Measurements from ENCODE around the gene NOP58. TPM values are rescaled to one million over a fixed set of nuclear protein-coding genes. Genes with fewer than 3 reads are reported as not detected.
"Not testable (repeated sequence)": the region's sequence is repeated elsewhere in the genome, so short reads cannot be mapped to it uniquely, and the experiment has no call there.

Gene NOP58
- polyA plus RNA-seq, 3 donors from 2014 or later: 42.6 to 54.7 (median 46.6) TPM

DNA sequence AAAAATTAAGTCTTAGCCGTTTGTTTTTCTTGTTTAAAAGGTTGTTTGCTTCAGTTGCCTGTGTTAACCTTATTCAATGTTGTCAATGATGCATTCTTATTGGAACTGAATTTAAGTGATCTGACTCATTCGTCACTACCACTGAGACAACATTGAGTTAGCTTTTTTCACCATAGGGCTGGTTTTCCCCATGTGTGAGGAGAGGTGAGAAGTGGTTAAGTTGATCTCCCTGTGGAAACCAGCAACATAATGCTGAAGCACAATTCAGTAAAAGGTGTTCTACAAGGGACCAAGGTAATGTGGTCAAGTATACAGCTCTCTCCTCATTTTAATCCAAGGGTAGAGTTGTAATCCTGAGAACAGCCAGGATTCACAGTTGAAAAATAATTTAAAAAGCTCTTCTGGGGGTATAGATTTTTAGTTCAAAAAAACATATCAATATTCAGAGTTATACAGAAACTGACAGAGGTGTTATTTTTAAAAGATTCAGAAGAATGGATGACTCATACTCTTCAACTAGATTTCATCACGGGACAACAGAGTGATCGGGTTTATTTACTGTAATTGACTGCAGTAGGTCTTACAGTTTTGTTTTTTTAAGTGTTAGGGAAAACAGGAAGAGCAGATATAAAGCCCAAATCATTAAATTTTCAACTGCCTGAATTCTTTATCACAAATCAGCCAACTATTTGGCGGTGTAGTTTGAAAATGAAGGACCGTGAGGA, 12.6 kb downstream of the NOP58 start:
- Mint-ChIP-seq H3K36me3 (peaks cover 0 to 15% (median 7%) of the 10 kb centered on the region in 3 donors), H3K4me1 (peaks cover 3 to 19% of the 10 kb centered on the region in 2 donors), H3K4me3 (no peak overlapping the region), H3K9me3 (no peaks in the 10 kb centered on the region), H3K27me3 (ENCODE audit: low read depth in 3 of 3) (no peaks in the 10 kb centered on the region), H3K27ac (peak overlapping the region in 5 of 6 donors; percentile 21 to 73 (median 36))
- no peak for DNase-seq

DNA sequence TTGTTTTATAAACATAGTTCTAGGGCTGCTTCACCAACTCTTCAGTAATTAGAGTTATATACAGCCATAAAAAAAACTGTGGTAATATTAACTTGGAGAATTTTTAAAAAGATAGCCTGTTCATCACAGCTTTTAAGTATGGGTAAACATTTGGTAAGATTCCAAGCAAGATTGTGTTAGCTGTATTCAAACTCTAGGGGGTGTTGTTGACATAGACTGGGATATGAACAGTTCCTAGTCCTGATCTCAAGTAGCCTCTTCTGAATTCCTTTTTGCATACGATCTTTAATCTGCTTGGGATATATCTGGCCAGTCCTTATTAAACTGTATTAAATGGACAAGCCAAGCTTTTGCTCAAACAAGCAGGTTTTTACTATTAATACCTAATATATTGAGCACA, 13.4 kb downstream of the NOP58 start:
- Mint-ChIP-seq H3K9me3 (no peaks in the 10 kb centered on the region), H3K4me1 (peaks cover 3 to 17% of the 10 kb centered on the region in 2 donors), H3K27me3 (ENCODE audit: low read depth in 3 of 3) (no peaks in the 10 kb centered on the region), H3K36me3 (peaks cover 0 to 15% (median 7%) of the 10 kb centered on the region in 3 donors), H3K4me3 (no peak overlapping the region), H3K27ac (peak overlapping the region in 1 of 6 donors; percentile 49)
- no peak for DNase-seq

DNA sequence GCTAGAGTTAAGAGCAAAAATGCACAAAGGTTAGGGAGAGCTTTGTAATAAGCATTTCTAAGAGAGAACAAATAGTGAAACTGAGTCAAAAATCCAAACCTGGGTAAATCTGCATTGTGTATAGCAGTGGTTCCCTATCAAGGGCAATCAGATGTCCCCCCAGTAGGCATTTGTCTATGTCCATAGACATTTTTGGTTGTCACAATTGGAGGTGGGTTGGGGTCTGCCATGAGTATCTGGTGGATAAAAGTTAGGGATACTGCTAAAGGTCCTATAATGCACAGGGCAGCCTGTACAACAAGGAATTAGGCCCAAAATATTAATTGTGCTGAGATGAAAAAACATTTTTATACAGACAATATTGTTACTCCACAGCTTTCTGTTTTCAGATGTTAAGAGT, 21.0 kb downstream of the NOP58 start:
- no peaks in the 10 kb centered on the region for H3K4me1 Mint-ChIP-seq
- H3K9me3 Mint-ChIP-seq: no peaks in the 10 kb centered on the region
- H3K36me3 Mint-ChIP-seq: peaks cover 16 to 42% (median 16%) of the 10 kb centered on the region in 3 donors
- H3K27me3 Mint-ChIP-seq (ENCODE audit: low read depth in 3 of 3): peaks cover 0 to 6% (median 2%) of the 10 kb centered on the region in 3 donors
- H3K27ac Mint-ChIP-seq: no peak overlapping the region
- DNase-seq: no peak
- H3K4me3 Mint-ChIP-seq: no peak overlapping the region

DNA sequence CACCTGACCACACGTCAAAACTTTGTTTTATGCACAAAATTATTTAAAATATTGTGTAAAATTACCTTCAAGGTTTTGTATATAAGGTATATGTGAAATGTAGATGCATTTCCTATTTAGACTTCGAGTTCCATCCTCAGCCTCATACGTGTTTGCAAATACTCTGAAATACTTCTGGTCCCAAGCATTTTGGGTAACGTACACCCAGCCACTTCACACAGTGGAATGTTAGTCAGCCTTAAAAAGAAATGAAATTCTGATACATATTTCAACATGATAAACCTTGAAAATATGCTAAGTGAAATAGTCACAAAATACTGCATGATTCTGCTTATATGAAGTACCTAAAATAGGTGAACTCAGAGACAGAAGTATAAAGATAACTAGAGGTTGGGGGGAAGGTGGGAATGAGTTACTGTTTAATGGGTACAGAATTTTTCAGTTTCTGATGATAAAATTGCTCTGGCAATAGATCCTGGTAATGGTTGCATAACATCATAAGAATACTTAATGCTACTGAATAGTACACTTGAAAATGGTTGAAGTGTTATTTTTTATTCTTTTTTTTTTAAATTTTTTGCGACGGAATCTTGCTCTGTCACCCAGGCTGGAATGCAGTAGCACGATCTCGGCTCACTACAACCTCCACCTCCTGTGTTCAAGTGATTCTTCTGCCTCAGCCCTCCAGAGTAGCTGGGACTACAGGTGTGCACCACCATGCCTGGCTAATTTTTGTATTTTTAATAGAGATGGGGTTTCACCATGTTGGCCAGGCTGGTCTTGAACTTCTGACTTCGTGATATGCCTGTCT, 24.0 kb downstream of the NOP58 start:
- no peak overlapping the region for H3K27ac Mint-ChIP-seq
- no peaks in the 10 kb centered on the region for H3K4me1 Mint-ChIP-seq
- peaks cover 18 to 45% (median 20%) of the 10 kb centered on the region in 3 donors for H3K36me3 Mint-ChIP-seq
- H3K4me3 Mint-ChIP-seq: no peak overlapping the region
- peaks cover 0 to 10% (median 2%) of the 10 kb centered on the region in 3 donors for H3K27me3 Mint-ChIP-seq (ENCODE audit: low read depth in 3 of 3)
- no peak for DNase-seq
- H3K9me3 Mint-ChIP-seq: no peaks in the 10 kb centered on the region

DNA sequence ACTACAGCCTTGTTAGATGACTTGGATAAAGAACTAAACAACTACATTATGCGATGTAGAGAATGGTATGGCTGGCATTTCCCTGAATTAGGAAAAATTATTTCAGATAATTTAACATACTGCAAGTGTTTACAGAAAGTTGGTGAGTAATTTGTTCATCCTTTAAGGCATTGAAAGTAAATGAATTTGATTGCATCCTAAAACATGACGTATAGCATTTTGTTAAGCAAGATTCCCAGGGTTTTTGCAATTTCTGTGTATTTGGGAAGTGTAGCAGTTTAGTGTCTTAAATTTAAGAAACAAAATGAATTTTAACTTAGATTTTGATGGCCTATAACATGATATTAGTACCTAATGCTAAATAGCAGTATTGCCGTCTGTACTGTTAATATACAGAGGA, 24.8 kb downstream of the NOP58 start:
- H3K4me1 Mint-ChIP-seq: no peaks in the 10 kb centered on the region
- no peak for DNase-seq
- peaks cover 0 to 10% (median 2%) of the 10 kb centered on the region in 3 donors for H3K27me3 Mint-ChIP-seq (ENCODE audit: low read depth in 3 of 3)
- H3K27ac Mint-ChIP-seq: no peak overlapping the region
- no peak overlapping the region for H3K4me3 Mint-ChIP-seq
- peaks cover 15 to 42% (median 23%) of the 10 kb centered on the region in 3 donors for H3K36me3 Mint-ChIP-seq
- no peaks in the 10 kb centered on the region for H3K9me3 Mint-ChIP-seq

DNA sequence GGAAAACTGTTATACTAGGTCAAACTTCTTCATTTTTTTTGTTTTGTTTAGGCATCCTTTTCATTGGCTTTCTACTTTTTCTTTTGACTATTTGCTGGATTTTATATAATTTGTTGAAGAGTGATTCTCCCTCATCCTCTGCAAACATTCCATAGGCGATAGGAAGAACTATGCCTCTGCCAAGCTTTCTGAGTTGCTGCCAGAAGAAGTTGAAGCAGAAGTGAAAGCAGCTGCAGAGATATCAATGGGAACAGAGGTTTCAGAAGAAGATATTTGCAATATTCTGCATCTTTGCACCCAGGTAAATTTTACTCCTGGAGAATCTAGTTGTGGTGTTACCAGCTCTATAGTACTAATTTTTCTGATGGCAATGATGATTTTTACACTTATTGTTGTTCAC, 25.4 kb downstream of the NOP58 start:
- H3K27me3 Mint-ChIP-seq (ENCODE audit: low read depth in 3 of 3): peaks cover 0 to 10% (median 2%) of the 10 kb centered on the region in 3 donors
- no peak for DNase-seq
- no peaks in the 10 kb centered on the region for H3K4me1 Mint-ChIP-seq
- H3K4me3 Mint-ChIP-seq: no peak overlapping the region
- H3K9me3 Mint-ChIP-seq: no peaks in the 10 kb centered on the region
- no peak overlapping the region for H3K27ac Mint-ChIP-seq
- peaks cover 19 to 45% (median 23%) of the 10 kb centered on the region in 3 donors for H3K36me3 Mint-ChIP-seq

DNA sequence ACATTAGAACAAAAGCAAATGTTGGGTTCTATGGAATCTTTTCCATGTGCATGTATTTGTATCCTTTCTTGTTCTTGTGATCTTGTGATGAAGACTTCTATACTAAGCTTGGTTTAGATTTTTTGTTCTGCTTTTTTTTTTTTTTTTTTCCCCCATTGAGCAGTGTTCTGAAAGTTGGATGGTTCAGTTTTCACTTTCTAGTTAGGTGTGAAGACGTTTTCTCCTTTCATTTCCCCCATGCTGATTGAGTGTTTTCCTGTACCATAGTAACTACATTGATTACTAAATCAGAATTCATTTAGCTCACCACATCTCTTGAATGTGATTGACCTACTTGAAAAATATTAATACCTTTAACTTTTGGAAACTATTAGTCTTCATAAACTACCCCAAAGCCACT, 34.1 kb downstream of the NOP58 start:
- no peak for DNase-seq
- Mint-ChIP-seq H3K9me3 (no peaks in the 10 kb centered on the region), H3K27ac (peak overlapping the region in 4 of 6 donors; percentile 8 to 71 (median 40)), H3K36me3 (peaks cover 30 to 58% (median 39%) of the 10 kb centered on the region in 3 donors), H3K4me1 (peaks cover 4 to 13% of the 10 kb centered on the region in 2 donors), H3K27me3 (ENCODE audit: low read depth in 3 of 3) (peaks cover 0 to 1% (median 0%) of the 10 kb centered on the region in 3 donors), H3K4me3 (no peak overlapping the region)

DNA sequence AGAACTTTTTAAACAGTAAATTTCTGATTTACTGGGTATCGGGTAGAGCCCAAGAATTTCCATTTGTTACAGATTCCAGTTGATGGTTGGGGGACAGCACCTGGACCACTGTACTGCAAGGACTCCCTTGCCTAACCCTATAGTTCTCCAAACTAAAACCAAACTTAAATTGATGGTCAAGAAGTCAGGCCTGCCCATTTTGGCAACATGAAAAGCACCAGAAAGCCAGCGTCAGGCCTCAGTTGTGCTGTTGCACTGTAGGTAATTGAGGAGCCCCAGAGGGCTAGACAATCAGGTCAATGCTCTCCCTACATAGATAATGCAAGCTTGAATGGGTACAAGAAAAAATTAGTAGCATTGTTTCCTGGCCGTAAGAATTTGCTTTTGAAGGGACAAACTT, 40.5 kb downstream of the NOP58 start:
- no peak overlapping the region for H3K27ac Mint-ChIP-seq
- no peaks in the 10 kb centered on the region for H3K4me1 Mint-ChIP-seq

DNA sequence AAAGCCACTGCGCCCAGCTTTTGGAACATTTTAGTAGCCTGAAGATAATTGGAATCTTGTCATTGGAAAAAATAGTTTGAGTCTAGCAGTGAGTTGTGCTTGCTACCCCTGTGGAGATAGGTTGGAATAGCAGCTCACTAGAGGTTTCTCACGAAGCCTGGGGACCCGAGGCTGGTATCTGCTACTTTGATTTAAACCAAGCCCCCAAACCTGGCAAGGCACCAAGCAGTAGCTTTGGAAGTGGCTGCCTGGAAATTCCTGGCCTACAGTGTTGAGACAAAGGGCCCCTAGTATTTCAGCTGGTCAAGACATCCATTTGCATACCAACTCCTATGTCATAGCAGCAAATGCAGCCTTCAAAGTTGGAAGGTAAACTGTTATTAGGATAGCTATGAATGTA, 42.1 kb downstream of the NOP58 start:
- no peak for DNase-seq
- Mint-ChIP-seq H3K27ac (no peak overlapping the region), H3K9me3 (no peaks in the 10 kb centered on the region), H3K4me1 (no peaks in the 10 kb centered on the region), H3K36me3 (peaks cover 11 to 31% (median 12%) of the 10 kb centered on the region in 3 donors), H3K4me3 (no peak overlapping the region), H3K27me3 (ENCODE audit: low read depth in 3 of 3) (peaks cover 0 to 3% (median 0%) of the 10 kb centered on the region in 3 donors)

More for the DNA sequence above, 40.5 kb downstream of the NOP58 start:
- Mint-ChIP-seq H3K9me3 (no peaks in the 10 kb centered on the region), H3K36me3 (peaks cover 22 to 43% (median 23%) of the 10 kb centered on the region in 3 donors), H3K27me3 (ENCODE audit: low read depth in 3 of 3) (peaks cover 0 to 3% (median 0%) of the 10 kb centered on the region in 3 donors), H3K4me3 (no peak overlapping the region)
- no peak for DNase-seq

DNA sequence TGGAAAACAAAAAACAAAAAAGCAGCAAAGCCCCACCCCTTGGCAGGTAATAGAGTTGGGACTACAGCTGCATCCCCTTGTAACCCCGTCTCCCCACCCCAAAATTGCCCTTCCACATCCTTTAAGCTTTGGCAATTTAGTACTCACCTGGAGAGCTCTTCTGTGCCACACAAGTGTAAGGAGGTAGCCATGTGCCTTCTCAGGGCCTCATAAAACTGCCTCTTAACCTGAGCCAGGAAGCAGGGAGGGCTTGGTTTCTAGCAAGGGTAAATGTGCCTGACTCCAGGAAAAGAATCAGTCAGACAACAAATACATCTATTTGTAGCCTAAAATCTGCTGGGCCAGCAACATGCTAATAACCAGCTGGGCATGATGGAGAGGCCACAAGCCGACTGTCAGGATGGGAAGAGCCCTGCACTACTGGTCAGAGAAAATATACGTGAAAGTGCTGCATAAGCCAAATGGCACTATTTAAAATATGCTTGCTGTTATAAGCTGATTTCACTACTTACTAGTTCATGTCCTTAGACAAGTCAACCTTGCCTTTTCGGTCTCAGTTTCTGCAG, 46.3 kb downstream of the NOP58 start:
- DNase-seq: no peak
- Mint-ChIP-seq H3K4me1 (no peaks in the 10 kb centered on the region), H3K36me3 (peaks cover 0 to 3% (median 0%) of the 10 kb centered on the region in 3 donors), H3K4me3 (no peak overlapping the region), H3K27ac (peak overlapping the region in 1 of 6 donors; percentile 25), H3K27me3 (ENCODE audit: low read depth in 3 of 3) (peaks cover 0 to 3% (median 2%) of the 10 kb centered on the region in 3 donors), H3K9me3 (no peaks in the 10 kb centered on the region)

DNA sequence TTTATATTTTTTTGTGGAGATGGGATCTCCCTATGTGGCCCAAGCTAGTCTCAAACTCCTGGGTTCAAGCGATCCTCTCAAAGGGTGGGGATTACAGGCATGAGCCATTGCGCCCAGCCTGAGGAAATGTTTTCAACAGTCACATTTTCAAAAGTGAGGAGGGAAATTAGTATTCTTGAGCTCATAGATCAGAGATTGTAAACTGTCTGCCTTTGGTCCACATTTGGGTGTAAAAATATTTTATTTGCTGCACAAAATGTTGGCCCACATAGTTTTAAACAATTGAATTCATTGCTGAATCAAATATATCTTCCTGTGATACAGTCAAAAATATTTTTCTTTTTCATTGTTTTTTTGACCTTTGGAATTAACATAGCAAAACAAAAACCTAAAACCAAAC, 48.6 kb downstream of the NOP58 start:
- H3K27me3 Mint-ChIP-seq (ENCODE audit: low read depth in 3 of 3): peaks cover 0 to 6% (median 0%) of the 10 kb centered on the region in 3 donors
- no peak overlapping the region for H3K4me3 Mint-ChIP-seq
- no peak for DNase-seq
- peaks cover 0 to 3% (median 0%) of the 10 kb centered on the region in 3 donors for H3K36me3 Mint-ChIP-seq
- H3K27ac Mint-ChIP-seq: no peak overlapping the region
- H3K9me3 Mint-ChIP-seq: no peaks in the 10 kb centered on the region
- H3K4me1 Mint-ChIP-seq: no peaks in the 10 kb centered on the region

DNA sequence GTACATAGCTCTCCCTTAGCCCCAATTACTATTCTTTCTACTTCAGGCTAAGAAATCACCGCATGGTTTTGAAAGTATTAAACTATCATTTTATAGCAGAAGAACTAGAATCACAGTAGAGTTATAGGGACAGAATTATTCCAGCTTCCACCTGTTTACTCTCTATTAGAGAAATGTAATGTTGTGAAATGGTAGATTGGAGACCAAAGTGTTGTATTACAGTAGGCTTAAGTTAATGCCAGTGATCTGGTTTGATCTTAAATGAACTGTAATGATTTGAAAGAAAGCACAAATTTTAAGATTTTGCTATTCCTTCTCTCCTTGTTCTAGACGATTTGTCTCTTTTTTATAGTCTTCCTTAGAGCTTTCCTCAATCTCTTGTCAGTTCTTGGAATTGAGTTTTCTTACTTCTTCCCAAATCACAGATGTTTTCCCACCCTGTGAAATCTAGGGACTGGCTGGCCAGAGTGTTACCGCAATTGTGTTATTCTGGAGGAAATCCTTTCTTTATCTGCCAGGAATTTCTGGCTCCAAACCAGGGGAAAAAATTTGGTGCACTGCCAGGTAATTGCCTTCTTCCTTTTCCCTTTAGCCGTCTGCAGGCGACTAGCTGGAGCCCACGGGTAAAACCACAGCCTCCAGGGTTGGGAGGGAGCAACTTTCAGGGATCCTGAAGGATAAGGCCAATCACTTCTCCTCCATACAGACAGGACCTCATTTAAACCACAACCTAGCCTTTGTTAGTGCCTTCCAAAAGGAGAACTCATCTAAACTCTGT, 51.7 kb downstream of the NOP58 start:
- no peaks in the 10 kb centered on the region for H3K9me3 Mint-ChIP-seq
- peak overlapping the region in 2 of 6 donors; percentile 30 to 40 for H3K27ac Mint-ChIP-seq
- H3K36me3 Mint-ChIP-seq: no peaks in the 10 kb centered on the region

DNA sequence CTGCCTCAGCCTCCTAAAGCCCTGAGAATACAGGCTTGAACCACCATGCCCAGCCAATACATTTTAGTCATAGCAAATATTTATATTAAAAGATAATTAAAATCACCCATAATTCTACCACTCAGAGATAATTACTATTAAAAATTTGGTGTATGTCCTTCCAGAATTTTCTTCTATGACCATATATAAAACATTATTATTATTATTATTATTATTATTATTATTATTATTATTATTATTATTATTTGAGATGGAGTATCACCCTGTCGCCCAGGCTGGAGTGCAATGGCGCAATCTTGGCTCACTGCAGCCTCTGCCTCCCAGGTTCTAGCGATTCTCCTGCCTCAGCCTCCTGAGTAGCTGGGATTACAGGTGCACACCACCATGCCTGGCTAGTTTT, 54.8 kb downstream of the NOP58 start:
- H3K36me3 Mint-ChIP-seq: peaks cover 9 to 17% (median 14%) of the 10 kb centered on the region in 3 donors
- not testable (repeated sequence) for H3K27me3 Mint-ChIP-seq (ENCODE audit: low read depth in 3 of 3); H3K4me1 Mint-ChIP-seq; DNase-seq; H3K9me3 Mint-ChIP-seq; H3K27ac Mint-ChIP-seq; H3K4me3 Mint-ChIP-seq

More for the DNA sequence above, 51.7 kb downstream of the NOP58 start:
- DNase-seq: no peak
- no peak overlapping the region for H3K4me3 Mint-ChIP-seq
- H3K4me1 Mint-ChIP-seq: no peaks in the 10 kb centered on the region
- peaks cover 0 to 6% (median 0%) of the 10 kb centered on the region in 3 donors for H3K27me3 Mint-ChIP-seq (ENCODE audit: low read depth in 3 of 3)
